Measurements from ENCODE around the gene DYRK3.

DYRK3 gene

GRCh38 chr1:206687251-206687914 lies 52.0 kb downstream of the DYRK3 start:
- POLR2A ChIA-PET: no interaction called here
- H3K36me3 ChIP-seq (ENCODE audit: control insufficient read depth in 2 of 2, insufficient read depth in 1 of 2, low read length in 2 of 2): no peaks in the 10 kb centered on the region
- H3K27ac ChIP-seq (ENCODE audit: extremely low read depth, low read depth, low read length): no peak overlapping the region
- H3K4me3 ChIP-seq (ENCODE audit: low read depth, low read length): no peak overlapping the region
- CTCF ChIA-PET: interaction anchor here (1.3 to 5.6 kb wide), 2 partner anchors 23 to 39 kb away, joined by 6 to 24 read pairs; no protein-coding TSS in a partner anchor
- peaks cover 5% of the 10 kb centered on the region; the same call in 1 of the 2 replicates for H3K4me1 ChIP-seq (ENCODE audit: control insufficient read depth, insufficient read depth, low read length)
- H3K9me3 ChIP-seq (ENCODE audit: control insufficient read depth, insufficient read depth, low read depth, low read length): no peaks in the 10 kb centered on the region
- TF ChIP-seq ZFHX2 (tag by site-specific recombination; conservative IDR thresholded peaks at IDR 0.05): 0 out of 2 replicates have a peak, but pooled peaks have one; percentile 8
- TF ChIP-seq ZNF548 (tag by site-specific recombination; IDR thresholded peaks at IDR 0.05): no peak
- peak; percentile 63 for TF ChIP-seq PRDM10 (tag by site-specific recombination; IDR thresholded peaks at IDR 0.05)
- peak; percentile 62 for TF ChIP-seq ZNF341 (tag by site-specific recombination; IDR thresholded peaks at IDR 0.05; ENCODE audit: low read depth)

GRCh38 chr1:206687915-206688442 lies 52.6 kb downstream of the DYRK3 start:
- Histone ChIP-seq H3K4me3 (ENCODE audit: low read depth, low read length) (no peak overlapping the region), H3K36me3 (ENCODE audit: control insufficient read depth in 2 of 2, insufficient read depth in 1 of 2, low read length in 2 of 2) (no peaks in the 10 kb centered on the region), H3K4me1 (ENCODE audit: control insufficient read depth, insufficient read depth, low read length) (peaks cover 5% of the 10 kb centered on the region; the same call in 1 of the 2 replicates), H3K27ac (ENCODE audit: extremely low read depth, low read depth, low read length) (no peak overlapping the region), H3K9me3 (ENCODE audit: control insufficient read depth, insufficient read depth, low read depth, low read length) (no peaks in the 10 kb centered on the region)
- TF ChIP-seq ZNF530 (tag by site-specific recombination; IDR thresholded peaks at IDR 0.05; ENCODE audit: low read depth) (no peak), SCRT2 (tag by site-specific recombination; IDR thresholded peaks at IDR 0.05) (peak; percentile 53), ZSCAN4 (tag by site-specific recombination; IDR thresholded peaks at IDR 0.05) (no peak), ZNF112 (tag by site-specific recombination; IDR thresholded peaks at IDR 0.05) (no peak), ZNF391 (tag by site-specific recombination; IDR thresholded peaks at IDR 0.05; ENCODE audit: borderline replicate concordance, low read depth) (no peak), ZNF701 (tag by site-specific recombination; IDR thresholded peaks at IDR 0.05) (no peak), ZNF433 (tag by site-specific recombination; IDR thresholded peaks at IDR 0.05; ENCODE audit: low read depth) (no peak)
- ChIA-PET POLR2A (interaction anchor here (0.6 kb wide), 1 partner anchor 263 kb away, joined by 7 read pairs; no protein-coding TSS in a partner anchor), CTCF (interaction anchor here (0.6 to 5.6 kb wide), 3 partner anchors 23 to 948 kb away, joined by 3 to 24 read pairs (median 6); no protein-coding TSS in a partner anchor)

- ChIA-PET POLR2A (interaction anchor here (1.1 to 1.7 kb wide), 2 partner anchors 10 to 12 kb away, joined by 3 read pairs; no protein-coding TSS in a partner anchor), CTCF (interaction anchor here (0.6 to 6.5 kb wide), 4 partner anchors 8 to 56 kb away, joined by 3 to 32 read pairs (median 14); no protein-coding TSS in a partner anchor)
- no peaks in the 10 kb centered on the region for H3K9me3 ChIP-seq (ENCODE audit: control insufficient read depth, insufficient read depth, low read depth, low read length)
- H3K36me3 ChIP-seq (ENCODE audit: control insufficient read depth in 2 of 2, insufficient read depth in 1 of 2, low read length in 2 of 2): peaks cover 0 to 3% of the 10 kb centered on the region in 2 experiments; a peak in 1 of 3 replicates
- H3K27ac ChIP-seq (ENCODE audit: extremely low read depth, low read depth, low read length): no peak overlapping the region
- no peak overlapping the region for H3K4me3 ChIP-seq (ENCODE audit: low read depth, low read length)
- peaks cover 5% of the 10 kb centered on the region; the same call in 1 of the 2 replicates for H3K4me1 ChIP-seq (ENCODE audit: control insufficient read depth, insufficient read depth, low read length)
- TF ChIP-seq KLF17 (tag by site-specific recombination; IDR thresholded peaks at IDR 0.05) (no peak), HOXD13 (CRISPR knock-in tag; IDR thresholded peaks at IDR 0.05; ENCODE audit: borderline replicate concordance) (no peak), ZNF248 (tag by site-specific recombination; IDR thresholded peaks at IDR 0.05) (no peak), ZBTB10 (tag by site-specific recombination; IDR thresholded peaks at IDR 0.05) (no peak), ZNF513 (tag by site-specific recombination; IDR thresholded peaks at IDR 0.05) (no peak), ZNF626 (tag by site-specific recombination; IDR thresholded peaks at IDR 0.05) (no peak), KLF1 (tag by site-specific recombination; IDR thresholded peaks at IDR 0.05) (no peak), ZNF221 (tag by site-specific recombination; IDR thresholded peaks at IDR 0.05; ENCODE audit: borderline replicate concordance) (no peak)
These were observed 55.2 kb downstream of the DYRK3 start for GRCh38 chr1:206690516-206690915.
